ENCODE measurements around the gene SLC25A1.
"Not testable (repeated sequence)": the region's sequence is repeated elsewhere in the genome, so short reads cannot be mapped to it uniquely, and the experiment has no call there.

SLC25A1 gene

DNA sequence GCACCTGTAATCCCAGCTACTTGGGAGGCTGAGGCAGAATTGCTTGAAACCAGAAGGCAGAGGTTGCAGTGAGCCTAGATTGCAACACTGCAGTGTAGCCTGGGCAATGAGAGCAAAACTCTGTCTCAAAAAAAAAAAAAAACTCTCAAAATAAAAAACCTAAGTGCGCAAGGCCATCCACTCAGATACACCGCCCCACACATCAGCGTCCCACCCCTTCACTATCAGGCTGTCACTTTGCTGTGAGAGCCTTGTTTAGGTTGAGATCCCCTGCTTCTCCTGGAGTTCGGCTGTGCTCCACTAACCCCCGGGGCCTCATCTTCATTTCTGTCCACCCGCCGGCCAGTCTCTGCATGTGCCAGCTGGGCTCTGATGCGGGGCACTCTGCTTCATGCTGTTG lies 12.1 kb downstream of the SLC25A1 start:
- no peak for DNase-seq (ENCODE audit: low spot score)

DNA sequence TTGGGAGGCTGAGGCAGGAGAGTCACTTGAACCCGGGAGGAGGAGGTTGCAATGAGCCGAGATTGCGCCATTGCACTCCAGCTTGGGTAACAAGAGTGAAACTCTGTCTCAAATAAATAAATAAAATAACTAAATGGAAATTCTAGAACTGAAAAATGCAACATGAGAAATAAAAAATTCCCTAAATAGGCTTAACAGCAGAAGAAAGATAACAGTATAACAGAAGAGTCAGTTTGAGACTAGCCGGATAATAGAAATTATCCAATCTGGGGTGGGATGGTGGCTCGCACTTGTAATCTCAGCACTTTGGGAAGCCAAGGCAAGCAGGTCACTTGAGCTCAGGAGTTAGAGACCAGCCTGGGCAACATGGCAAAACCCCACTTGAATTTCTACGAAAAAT lies 14.1 kb downstream of the SLC25A1 start:
- no peak for DNase-seq (ENCODE audit: low spot score)

DNA sequence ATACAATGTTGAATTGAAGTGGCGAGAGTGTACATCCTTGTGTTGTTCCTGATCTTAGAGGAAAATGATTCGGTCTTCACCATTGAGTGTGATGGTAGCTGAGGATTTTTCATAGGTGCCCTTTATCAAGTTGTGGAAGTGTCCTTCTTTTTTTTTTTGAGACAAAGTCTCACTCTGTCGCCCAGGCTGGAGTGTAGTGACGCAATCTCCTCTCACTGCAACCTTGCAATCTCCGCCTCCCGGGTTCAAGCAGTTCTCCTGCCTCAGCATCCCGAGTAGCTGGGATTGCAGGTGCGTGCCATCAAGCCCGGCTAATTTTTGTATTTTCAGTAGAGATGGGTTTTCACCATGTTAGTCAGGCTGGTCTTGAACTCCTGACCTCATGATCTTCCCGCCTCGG lies 19.9 kb downstream of the SLC25A1 start:
- not testable (repeated sequence) for DNase-seq (ENCODE audit: low spot score)

DNA sequence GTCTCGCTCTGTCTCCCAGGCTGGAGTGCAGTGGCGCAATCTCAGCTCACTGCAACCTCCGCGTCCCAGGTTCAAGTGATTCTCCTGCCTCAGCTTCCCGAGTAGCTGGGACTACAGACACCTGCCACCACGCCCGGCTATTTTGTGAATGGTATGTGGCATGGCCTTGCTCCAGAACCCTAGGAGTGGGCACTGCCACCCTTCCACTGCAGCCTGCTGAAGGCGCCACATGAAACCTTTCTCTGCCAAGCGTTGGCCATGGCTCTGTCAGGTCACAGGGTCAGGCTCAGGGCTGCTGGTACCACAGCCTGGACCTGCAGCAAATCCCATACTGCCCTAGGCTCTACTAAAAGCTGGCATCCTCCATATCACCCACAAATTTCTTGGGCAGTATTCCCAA lies 22.4 kb downstream of the SLC25A1 start:
- DNase-seq (ENCODE audit: low spot score): not testable (repeated sequence)

DNA sequence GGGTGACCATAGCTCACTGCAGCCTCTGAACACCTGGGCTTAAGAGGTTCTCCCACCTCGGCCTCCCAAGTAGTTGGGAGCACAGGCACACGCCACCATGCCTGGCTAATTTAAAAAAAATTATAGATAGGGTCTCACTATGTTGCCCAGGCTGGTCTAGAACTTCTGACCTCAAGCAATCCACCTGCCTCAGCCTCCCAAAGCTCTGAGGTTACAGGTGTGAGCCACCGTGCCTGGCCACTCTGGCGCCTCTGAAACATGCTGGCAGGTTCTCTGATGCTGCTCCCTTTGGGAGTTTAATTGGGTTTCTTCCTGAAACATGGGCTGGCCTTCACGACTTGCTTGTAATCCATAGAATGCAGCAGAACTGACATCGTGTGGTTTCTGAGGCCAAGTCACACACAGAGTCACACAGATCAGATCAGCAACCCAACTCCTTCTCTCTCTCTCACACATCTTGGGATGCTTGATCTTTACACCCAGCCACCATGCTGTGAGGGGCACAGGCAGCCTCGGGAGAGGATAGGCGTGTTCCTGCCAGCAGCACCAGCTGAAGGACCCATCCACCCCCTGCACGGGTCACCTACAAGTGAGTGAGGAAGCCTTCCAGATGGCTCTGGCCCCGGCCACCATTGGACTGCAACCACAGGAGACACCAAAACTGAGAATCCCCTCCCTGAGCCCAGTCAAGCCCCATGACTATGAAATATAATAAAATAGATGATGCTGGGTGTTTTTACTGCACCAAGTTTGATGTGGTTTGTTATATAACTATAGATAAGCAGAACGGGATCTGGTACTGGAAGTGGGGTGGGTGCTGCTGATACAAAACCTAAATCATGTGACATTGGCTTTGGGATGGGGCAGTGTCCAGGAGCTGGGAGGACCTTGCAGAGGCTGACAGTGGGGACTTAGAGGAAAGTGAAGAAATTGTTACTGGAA lies 25.3 kb downstream of the SLC25A1 start:
- no peak for DNase-seq (ENCODE audit: low spot score)

DNA sequence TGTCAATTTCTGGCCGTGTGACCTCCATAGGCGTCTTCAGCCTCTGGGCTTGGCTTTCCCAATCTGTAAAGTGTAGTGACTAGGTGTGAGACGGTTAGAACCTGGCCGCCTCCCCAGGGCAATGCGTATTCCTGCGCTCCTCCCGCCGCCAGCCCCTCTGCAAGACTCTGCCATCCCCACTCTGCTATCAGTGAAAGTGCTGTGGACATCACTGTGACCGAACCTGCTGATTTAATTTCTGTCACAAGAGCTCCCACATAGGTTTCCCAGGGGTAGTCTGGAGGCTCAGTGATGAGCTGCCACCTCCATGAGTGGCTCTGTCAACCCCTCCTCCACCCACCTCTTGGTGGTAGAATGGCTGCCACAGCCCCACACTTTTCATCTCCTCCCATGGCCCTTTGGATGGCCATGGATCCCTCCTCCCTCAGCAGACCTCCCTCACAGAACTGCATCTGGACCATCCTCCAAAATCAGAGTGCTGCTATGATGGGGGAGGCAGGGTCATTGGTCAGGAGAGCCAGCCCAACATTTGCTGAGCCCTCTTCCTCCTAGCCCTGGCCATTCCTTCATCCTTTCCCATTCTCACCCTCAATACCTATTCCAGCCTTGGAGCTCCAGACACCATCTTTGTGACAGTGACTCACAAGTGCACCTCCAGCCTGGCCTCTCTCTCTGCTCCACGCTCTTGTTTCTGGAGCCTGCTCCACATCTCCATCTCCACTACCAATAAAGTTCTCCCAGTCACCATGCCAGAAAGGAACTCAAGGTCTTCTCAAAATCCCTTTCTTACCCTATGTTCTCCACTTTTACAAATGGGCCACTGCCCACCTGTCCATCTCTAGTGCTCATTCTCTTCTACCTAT lies 27.0 kb downstream of the SLC25A1 start:
- DNase-seq (ENCODE audit: low spot score): no peak

DNA sequence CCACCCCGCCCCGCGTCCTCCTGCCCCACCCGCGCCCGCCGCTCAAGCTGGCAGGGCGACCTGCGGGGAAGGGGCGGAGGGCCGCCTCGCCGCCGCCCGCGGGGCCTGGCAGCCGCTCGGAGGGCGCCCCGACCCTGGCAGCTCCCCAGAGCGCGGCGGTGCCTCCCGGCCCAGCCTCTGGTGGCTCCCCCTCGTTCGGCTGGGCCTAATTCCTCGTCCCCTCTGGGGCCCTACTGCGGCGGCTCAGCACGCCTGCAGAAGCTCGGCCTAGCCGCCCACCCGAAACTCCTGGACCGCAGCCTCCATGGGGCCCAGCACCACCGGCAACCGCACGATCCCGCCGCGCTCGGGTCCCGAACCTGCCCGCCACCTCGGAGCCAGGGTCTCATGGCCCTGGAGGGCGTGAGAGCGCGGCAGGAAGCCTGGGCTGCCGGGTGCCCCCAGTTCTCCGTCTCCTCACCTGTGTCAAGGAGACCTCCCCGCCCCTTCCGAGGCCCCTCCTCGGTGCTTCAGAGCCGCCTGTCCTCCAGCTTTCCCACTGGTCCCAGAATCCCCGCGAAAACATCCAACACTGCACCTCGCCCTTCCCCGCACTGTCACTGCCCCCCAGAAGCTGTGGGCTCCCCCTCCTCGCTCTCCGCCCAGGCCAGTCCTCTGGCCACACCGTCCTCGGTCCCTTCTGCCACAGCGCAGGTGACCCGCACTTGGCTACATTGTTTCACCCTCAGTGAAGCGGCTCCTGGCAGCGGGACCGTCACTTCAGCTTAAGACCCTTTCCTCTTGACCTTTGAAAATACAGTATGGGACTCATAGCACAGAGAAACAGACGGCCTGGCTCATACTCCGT lies 27.8 kb downstream of the SLC25A1 start:
- no peak for DNase-seq (ENCODE audit: low spot score)

DNA sequence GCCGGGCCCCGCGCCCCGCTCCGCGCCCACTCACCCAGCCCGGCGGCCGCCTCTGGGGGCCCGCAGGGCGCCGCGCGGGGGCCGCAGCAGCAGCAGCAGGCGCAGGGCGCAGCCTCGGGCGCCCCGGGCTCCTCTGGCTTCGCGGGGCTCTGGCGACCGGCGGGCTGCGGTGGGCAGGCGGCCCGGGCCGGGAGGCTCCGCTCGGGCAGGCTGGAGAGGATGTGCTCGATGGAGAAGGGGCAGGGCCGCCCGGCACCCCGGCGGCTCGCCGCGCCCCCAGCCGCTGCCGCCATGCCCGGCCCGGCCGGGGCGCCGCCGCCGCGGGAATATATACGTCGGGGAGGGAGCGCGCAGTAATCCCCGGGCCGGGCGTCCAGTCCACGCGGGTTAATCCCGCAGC lies 28.5 kb downstream of the SLC25A1 start, which contains the start of gene GSC2:
TSS of gene GSC2 (minus strand) at position 302 of the 400 bp plus-strand sequence. CDS start at position 293, 9 bp downstream.
- no peak for DNase-seq (ENCODE audit: low spot score)

DNA sequence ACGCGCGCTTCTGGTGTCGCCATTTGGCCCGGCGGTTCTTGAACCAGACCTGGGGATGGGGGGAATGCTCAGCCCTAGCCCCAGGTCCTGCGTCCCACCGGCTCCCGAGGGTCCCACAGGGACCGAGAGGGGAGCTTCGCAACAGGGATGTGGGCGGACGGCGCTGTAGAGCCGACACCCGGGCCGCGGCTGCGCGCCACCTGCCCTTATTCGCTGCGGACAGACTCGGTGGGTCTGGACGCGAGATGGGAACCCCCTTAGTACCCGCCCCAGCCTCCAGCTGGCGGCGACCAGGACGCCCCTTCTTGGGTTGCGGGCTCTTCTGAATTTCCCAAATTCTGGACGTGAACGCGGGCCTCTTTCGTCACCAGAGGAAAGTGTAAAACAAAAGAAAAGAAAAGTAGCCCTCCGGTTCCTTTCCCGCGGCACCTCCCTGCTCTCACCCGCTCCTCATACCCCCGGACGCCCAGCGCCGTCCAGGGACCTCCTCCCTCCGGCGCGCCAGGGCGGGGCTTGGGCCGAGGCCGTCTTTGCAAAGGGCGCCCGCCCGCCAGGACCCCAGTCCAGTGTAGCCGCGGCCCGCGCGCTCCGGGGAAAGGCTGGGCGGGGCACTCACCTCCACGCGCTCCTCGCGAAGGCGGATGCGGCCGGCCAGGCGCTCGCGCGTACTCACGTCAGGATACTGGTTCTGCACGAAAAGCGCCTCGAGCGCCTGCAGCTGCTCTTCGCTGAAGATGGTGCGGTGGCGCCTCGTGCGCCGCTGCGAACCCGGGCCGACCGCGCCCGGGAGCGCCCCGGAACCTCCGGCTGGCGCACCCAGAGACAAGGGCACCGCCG lies 29.3 kb downstream of the SLC25A1 start:
- DNase-seq (ENCODE audit: low spot score): no peak

DNA sequence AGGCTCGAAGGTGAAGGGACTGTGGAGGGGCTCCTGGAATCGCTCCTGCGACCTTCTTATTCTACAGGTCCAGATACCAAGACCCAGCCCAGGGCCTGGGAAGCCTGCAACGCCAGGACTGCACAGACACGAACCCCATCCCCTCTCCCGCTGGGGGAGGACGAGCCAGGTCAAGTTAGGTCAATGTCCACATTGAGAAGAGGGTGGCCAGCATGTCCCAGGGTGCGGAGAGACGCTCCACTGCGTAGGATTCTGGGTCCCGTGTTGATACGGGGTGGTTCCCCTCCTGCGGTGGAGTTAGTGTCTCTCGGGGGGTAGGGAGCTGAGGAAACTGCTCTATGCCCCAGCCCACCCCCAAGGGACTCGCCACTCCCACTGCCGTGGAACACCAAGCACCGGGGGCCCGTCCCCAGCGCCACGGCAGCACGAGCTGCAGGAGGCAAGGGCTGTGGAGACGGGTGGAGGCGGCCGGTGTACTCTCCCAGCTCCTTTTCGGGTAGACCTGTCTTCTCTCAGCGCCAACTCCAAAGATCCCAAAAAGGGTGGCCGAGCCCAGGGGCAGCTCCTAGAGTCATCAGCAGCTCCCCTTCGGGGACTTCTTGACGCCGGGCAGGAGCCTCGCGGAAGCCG lies 30.0 kb downstream of the SLC25A1 start:
- DNase-seq (ENCODE audit: low spot score): no peak

DNA sequence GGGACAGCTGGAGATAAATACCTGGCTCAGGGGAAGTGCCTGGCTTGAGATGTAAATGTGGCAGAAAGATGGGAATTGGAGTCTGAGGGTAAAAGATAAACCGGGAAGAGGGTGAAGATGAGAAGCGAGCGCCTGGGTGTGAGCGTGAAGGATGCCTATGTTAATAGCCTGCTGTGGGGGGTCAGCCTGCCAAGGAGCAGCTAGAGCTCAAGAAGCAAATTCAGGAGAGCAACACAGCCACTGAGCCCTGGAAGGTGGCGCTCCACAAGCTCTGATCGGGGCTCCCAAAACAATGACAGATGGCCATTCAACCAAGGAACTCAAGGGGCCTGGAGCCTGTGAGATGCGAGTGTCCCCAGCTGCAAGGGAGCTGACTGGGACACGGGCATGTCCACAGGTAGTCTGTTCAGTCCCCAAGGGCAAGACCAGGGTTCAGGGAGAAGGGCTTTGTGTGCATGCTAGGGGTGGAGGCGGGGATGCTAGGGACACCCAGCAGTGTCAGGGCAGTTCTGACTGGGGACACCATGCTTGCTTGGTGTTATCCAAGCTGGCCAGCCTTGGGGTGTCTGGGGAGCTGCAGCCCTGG lies 31.2 kb downstream of the SLC25A1 start:
- DNase-seq (ENCODE audit: low spot score): no peak

DNA sequence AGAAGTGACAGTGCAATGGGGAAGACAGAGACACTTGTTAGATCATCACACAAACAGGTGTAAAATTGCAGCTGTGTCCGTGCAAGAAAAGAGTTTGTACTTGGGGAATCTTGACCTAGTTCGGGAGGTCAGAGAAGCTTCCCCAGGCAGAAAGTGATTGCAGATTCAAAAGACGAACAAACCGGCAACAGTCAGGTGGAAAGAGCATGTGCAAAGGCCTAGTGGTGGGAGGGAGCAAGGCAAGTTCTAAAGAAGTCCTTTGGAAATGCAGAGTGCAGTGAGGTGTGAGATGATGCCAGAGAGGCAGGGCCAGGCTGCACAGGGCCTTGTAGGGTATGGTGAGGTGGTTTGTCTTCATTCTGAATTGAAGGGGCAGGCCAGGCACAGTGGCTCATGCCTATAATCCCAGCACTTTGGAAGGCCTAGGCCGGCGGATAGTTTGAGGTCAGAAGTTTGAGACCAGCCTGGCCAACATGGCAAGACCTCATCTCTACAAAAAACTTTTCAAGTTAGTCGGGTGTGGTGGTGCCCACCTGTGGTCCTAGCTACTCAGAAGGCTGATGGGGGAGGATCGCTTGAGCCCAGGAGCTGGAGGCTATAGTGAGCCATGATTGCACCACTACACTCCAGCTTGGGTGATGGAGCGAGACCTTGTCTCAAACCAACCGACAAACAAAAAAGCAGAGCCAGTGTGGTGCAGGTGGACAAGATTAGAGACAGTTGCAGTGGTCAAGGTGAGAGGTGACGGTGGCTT lies 32.1 kb downstream of the SLC25A1 start:
- DNase-seq (ENCODE audit: low spot score): no peak

DNA sequence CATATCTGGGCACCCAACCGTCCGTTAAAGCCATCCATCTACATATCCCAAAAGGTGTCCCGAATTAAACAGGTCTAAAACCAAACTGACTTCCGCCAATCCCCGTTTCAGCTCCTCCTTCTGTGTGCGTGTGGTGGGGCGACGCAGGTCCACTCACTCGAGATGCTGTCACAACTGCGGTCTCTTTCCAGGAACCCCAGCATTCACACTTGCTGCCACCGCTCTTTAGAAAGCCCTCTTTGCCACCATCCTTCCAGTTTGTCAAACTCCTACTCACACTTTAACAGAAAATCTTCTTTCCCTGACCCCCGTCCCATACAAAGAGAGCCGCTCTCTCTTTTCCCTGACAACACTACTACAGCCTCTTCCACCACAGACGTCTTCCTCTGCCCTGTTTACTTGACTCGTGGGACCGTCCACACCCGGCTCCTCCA lies 34.6 kb downstream of the SLC25A1 start:
- DNase-seq (ENCODE audit: low spot score): no peak

DNA sequence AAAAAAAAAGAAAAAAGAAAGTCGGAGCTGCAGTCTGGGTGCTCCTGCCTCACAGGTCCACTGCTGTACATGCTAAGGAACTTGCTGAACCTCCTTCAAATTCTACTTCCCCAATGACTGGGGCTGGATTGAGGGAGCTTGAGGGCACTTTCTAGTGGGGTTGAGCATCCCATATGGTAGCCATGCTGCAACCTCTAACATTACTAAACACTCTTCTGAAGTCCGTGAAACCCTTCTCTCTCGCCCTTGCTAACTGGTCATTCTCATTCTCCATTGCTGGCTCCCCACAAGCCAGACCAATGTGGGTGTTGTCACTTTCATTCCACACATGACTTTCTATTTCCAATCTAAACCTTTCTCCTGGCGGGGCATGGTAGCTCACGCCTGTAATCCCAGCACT lies 35.3 kb downstream of the SLC25A1 start:
- no peak for DNase-seq (ENCODE audit: low spot score)

DNA sequence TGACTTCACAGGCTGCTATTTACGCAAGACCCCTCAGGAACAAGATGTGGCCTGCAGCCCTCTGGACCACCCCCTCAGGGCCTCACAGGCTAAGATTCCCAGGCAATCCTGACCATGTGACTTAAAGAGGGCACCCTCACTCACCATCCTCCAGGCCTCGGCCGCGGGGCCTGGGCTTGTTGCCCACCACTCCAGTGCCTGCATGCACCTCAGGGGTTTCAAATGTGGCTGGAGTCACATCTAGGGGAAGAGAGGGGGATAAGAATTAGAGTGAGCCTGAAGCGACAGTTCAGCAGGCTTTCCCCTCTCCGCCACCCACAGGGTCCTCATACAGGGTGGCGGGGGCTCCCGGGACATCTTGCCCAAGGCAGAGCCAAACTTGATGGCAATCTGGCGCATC lies 36.1 kb downstream of the SLC25A1 start:
- DNase-seq (ENCODE audit: low spot score): no peak

DNA sequence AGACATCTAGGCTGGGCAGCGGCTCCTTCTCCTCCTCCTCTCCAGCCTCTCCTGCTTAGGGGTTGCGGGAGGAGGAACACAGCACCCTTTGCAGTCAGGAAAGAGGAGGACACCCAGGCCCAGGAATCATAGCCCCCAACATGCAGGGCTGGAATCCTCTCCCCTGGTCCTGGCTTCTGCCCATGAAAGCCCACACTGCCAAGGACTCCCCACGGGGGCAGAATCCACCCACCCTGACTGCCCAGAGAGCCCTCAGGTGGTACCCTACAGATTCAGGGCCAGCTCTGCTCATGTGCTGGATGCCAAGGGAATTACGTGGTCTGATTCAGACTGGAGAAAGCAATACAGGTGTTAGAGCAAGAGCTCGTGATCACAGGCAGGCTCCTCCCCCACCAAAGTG lies 38.6 kb downstream of the SLC25A1 start:
- DNase-seq (ENCODE audit: low spot score): no peak

DNA sequence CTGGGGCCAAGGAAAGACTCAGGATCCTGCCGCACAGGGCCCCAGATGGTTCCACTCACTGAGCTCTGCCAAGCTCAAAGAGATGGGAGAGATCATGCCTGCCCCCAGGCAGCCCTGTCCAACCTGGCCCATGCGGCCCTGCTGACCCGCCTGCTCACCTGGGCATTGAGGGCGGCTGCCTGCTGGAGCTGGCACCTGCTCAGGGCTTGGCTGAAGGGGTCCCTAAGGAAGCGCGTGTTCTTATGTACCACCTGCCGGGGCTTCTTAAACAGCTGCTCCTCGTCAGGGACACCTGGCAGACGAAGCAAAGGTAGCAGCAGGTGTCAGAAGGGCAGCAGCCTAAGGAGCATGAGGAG lies 39.6 kb downstream of the SLC25A1 start:
- DNase-seq (ENCODE audit: low spot score): no peak

DNA sequence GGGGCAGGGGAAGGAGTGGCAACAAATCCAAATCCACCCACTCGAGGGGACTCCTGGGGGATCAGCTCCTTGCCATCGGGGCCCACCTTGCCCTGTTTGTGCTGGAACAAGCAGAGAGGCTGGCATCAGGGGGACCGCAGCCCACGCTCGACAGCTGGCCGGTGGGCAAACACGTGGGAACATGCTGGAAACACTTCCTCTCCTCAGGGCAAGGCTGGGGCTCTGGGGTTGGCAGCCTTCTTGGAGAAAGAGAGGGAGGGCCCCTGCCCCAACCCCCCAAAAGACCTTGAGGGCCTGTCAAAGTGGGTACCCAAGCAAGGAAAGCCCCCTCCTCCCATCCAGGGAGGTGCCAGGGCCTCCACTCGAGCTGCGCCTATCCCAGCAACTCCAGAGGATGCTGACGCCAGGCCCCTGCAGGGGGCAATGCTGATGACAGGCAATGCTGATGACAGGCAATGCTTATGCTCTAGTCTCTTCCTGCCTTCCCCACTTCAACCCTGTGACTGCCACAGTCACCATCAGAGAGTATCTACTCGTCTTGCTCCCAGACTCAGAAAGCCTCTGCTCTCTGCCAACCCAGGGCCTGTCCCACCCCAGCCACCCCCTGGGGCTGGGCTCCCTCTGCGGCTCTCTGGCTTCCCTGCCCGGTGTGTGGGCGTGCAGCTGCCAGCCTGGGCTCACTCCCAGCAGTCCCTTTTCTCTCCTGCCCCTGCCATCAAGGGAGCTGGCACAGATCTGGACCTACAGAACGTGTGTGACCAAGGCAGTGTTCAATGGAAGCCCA lies 40.1 kb downstream of the SLC25A1 start:
- DNase-seq (ENCODE audit: low spot score): no peak

Measured in COLO829 (cell line).